H9 (cell line): Measurements from ENCODE around the gene FKBP8. TPM values are rescaled to one million over a fixed set of nuclear protein-coding genes. Genes with fewer than 3 reads are reported as not detected.

Experiments used
- DNase-seq: peaks from one replicate; pipeline ENCODE4 v3.0.0-alpha.2; 2017
- H2AFZ ChIP-seq: one replicate; pipeline ENCODE4 v1.6.1; 2013; ENCODE audit warnings: mild to moderate bottlenecking, low read length, control low read depth, moderate library complexity
- H2AK5ac ChIP-seq: 2 replicates; pipeline ENCODE4 v1.6.1; 2013; ENCODE audit warnings: low read length, control low read depth, mixed read lengths; ENCODE audit not compliant: insufficient read length
- H2BK120ac ChIP-seq: one replicate; pipeline ENCODE4 v1.6.1; 2013; ENCODE audit warnings: low read depth, mild to moderate bottlenecking, low read length, control low read depth, inconsistent platforms; ENCODE audit not compliant: poor library complexity, severe bottlenecking
- H2BK12ac ChIP-seq: 2 replicates; pipeline ENCODE4 v1.6.1; 2013; ENCODE audit warnings: low read length, control low read depth, mixed read lengths, low read depth; ENCODE audit not compliant: insufficient read length
- H2BK15ac ChIP-seq: 2 replicates; pipeline ENCODE4 v1.6.1; 2013; ENCODE audit warnings: low read depth, low read length, control low read depth
- H2BK20ac ChIP-seq: one replicate; pipeline ENCODE4 v1.6.1; 2013; ENCODE audit warnings: low read depth, mild to moderate bottlenecking, low read length, control low read depth, inconsistent platforms; ENCODE audit not compliant: poor library complexity, severe bottlenecking
- H2BK5ac ChIP-seq: 2 replicates; pipeline ENCODE4 v1.6.1; 2013; ENCODE audit warnings: low read length, control low read depth, mixed read lengths; ENCODE audit not compliant: insufficient read length
- H3K14ac ChIP-seq: 2 replicates; pipeline ENCODE4 v1.6.1; 2013; ENCODE audit warnings: low read length, control low read depth; ENCODE audit not compliant: insufficient read depth
- H3K18ac ChIP-seq: 2 replicates; pipeline ENCODE4 v1.6.1; 2013; ENCODE audit warnings: low read depth, mild to moderate bottlenecking, mixed read lengths, low read length, control low read depth; ENCODE audit not compliant: insufficient read length
- H3K23ac ChIP-seq: 2 replicates; pipeline ENCODE4 v1.6.1; 2013; ENCODE audit warnings: low read length, control low read depth, mixed read lengths, low read depth; ENCODE audit not compliant: insufficient read length
- H3K23me2 ChIP-seq: 2 replicates; pipeline ENCODE4 v1.6.1; 2013; ENCODE audit warnings: low read depth, mild to moderate bottlenecking, mixed read lengths, low read length, control low read depth; ENCODE audit not compliant: insufficient read length, poor library complexity, severe bottlenecking
- H3K27ac ChIP-seq: 2 replicates; pipeline ENCODE4 v1.5.1; 2013; ENCODE audit warnings: low read length, control low read depth, mixed read lengths, low read depth; ENCODE audit not compliant: insufficient read length
- H3K27me3 ChIP-seq: 2 replicates; pipeline ENCODE4 v1.6.1; 2013; ENCODE audit warnings: low read length, control low read depth, inconsistent platforms; ENCODE audit not compliant: insufficient read depth
- H3K4ac ChIP-seq: 2 replicates; pipeline ENCODE4 v1.6.1; 2013; ENCODE audit warnings: low read depth, mild to moderate bottlenecking, control low read depth, inconsistent platforms, low read length, moderate library complexity
- H3K4me1 ChIP-seq: 2 replicates; pipeline ENCODE4 v1.6.1; 2013; ENCODE audit warnings: low read length, control low read depth, inconsistent platforms; ENCODE audit not compliant: insufficient read depth
- H3K4me2 ChIP-seq: 2 replicates; pipeline ENCODE4 v1.6.1; 2013; ENCODE audit warnings: low read length, control low read depth, mixed read lengths; ENCODE audit not compliant: insufficient read length, insufficient read depth
- H3K56ac ChIP-seq: 2 replicates; pipeline ENCODE4 v1.6.1; 2013; ENCODE audit warnings: low read depth, mild to moderate bottlenecking, mixed read lengths, low read length, control low read depth; ENCODE audit not compliant: insufficient read length
- H3K79me1 ChIP-seq: 2 replicates; pipeline ENCODE4 v1.6.1; 2013; ENCODE audit warnings: low read depth, mild to moderate bottlenecking, moderate library complexity, low read length, control low read depth, inconsistent platforms; ENCODE audit not compliant: insufficient read depth, poor library complexity, severe bottlenecking
- H3K79me2 ChIP-seq: 2 replicates; pipeline ENCODE4 v1.6.1; 2013; ENCODE audit warnings: low read length, control low read depth, inconsistent platforms; ENCODE audit not compliant: insufficient read depth
- H3K9ac ChIP-seq: 2 replicates; pipeline ENCODE4 v1.6.1; 2013; ENCODE audit warnings: low read length, control low read depth, mixed read lengths; ENCODE audit not compliant: insufficient read length; ENCODE audit errors: extremely low read depth
- H3K9me3 ChIP-seq: one replicate; pipeline ENCODE4 v1.6.1; 2013; ENCODE audit warnings: low read depth, low read length, inconsistent platforms; ENCODE audit not compliant: control insufficient read depth
- H3T11ph ChIP-seq: one replicate; pipeline ENCODE4 v1.6.1; 2013; ENCODE audit warnings: mild to moderate bottlenecking, low read length, control low read depth, inconsistent platforms
- H4K20me1 ChIP-seq: one replicate; pipeline ENCODE4 v1.6.1; 2013; ENCODE audit not compliant: control insufficient read depth, insufficient read length, insufficient read depth
- H4K5ac ChIP-seq: 2 replicates; pipeline ENCODE4 v1.6.1; 2013; ENCODE audit warnings: low read depth, mild to moderate bottlenecking, mixed read lengths, low read length, control low read depth; ENCODE audit not compliant: insufficient read length
- H4K8ac ChIP-seq: replicated peaks from 2 replicates; pipeline ENCODE4 v1.6.1; 2013; ENCODE audit warnings: low read length, control low read depth, mixed read lengths, low read depth; ENCODE audit not compliant: insufficient read length
- H4K91ac ChIP-seq: 2 replicates; pipeline ENCODE4 v1.6.1; 2013; ENCODE audit warnings: low read depth, mild to moderate bottlenecking, moderate library complexity, mixed read lengths, low read length, control low read depth; ENCODE audit not compliant: insufficient read length
- H3K27ac Mint-ChIP-seq, 3 experiments: 2 replicates in 2 of 3; 3 replicates in 1 of 3; pipeline ENCODE4 v1.8.0; 2020 to 2021; ENCODE audit warnings: mixed read lengths in 3 of 3, mild to moderate bottlenecking in 1 of 3, moderate library complexity in 1 of 3
- H3K27me3 Mint-ChIP-seq: 2 replicates; pipeline ENCODE4 v1.8.0; 2021; ENCODE audit warnings: low read depth, mild to moderate bottlenecking, moderate library complexity, mixed read lengths
- H3K36me3 Mint-ChIP-seq, 3 experiments: 2 replicates in 2 of 3; 3 replicates in 1 of 3; pipeline ENCODE4 v1.8.0; 2020 to 2021; ENCODE audit warnings: low read depth in 3 of 3, mixed read lengths in 3 of 3; ENCODE audit not compliant: insufficient read depth in 1 of 3
- H3K4me1 Mint-ChIP-seq, 2 experiments: 2 replicates each; pipeline ENCODE4 v1.8.0; 2020; ENCODE audit warnings: mixed read lengths in 2 of 2
- H3K4me3 Mint-ChIP-seq, 2 experiments: 2 replicates in 1 of 2; 3 replicates in 1 of 2; pipeline ENCODE4 v1.8.0; 2020 to 2021; ENCODE audit warnings: mild to moderate bottlenecking in 2 of 2, mixed read lengths in 2 of 2, moderate library complexity in 1 of 2
- H3K9me3 Mint-ChIP-seq, 2 experiments: 2 replicates in 1 of 2; 3 replicates in 1 of 2; pipeline ENCODE4 v1.8.0; 2020; ENCODE audit warnings: mild to moderate bottlenecking in 2 of 2, mixed read lengths in 2 of 2, moderate library complexity in 1 of 2
- WGBS: extraction: QIAGEN DNeasy Blood & Tissue Kit; methylation state at CpG from one replicate; pipeline ENCODE4 v1.1.7; 2013; ENCODE audit warnings: missing lambda C conversion rate, low lambda C conversion rate, mixed read lengths; ENCODE audit not compliant: insufficient read length; ENCODE audit errors: extremely low coverage; 5-methylcytosine and 5-hydroxymethylcytosine counted together
- total RNA-seq: library from RNA; stranded (reverse); gene quantifications from 2 replicates; pipeline ENCODE4 v1.2.1, GENCODE V29; 2021
- TF ChIP-seq, protein P1 (sequence below): fragments of 200-600 bp; sonication (generic); conservative IDR thresholded peaks from 3 replicates; pipeline ENCODE4 v1.8.0; 2021; ENCODE audit warnings: antibody characterized with exemption, mild to moderate bottlenecking

The FKBP8 gene
- total RNA-seq, 1 experiment from 2014 or later: 308 TPM

DNA sequence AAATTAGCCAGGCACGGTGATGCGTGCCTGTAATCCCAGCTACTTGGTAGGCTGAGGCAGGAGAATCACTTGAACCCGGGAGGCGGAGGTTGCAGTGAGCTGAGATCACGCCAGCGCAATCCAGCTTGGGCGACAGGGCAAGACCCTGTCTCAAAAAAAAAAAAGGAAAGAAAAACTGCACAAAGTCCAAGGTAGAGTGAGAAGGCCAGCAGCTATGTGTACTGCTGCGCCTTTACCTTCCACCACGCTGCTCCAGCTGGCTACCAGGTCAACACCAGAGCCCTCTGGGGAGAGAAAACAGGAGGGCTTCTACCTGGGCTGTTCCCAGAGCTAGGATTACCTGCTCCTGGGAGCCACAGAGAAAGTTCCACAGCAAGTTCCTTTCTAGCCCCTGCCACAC is 24.7 kb downstream of the FKBP8 start:
- Histone ChIP-seq H2BK120ac (no peak overlapping the region), H2BK5ac (no peak overlapping the region), H3K79me2 (peaks cover 14% of the 10 kb centered on the region), H3K4me2 (no peak overlapping the region), H3T11ph (no peak overlapping the region), H3K14ac (no peak overlapping the region), H2BK15ac (no peak overlapping the region), H2AFZ (no peak overlapping the region), H3K4ac (no peak overlapping the region), H3K79me1 (peaks cover 4% of the 10 kb centered on the region), H3K9ac (no peak overlapping the region), H4K5ac (no peak overlapping the region), H3K18ac (no peak overlapping the region), H2BK12ac (no peak overlapping the region), H3K4me1 (peaks cover 3% of the 10 kb centered on the region; the same call in 1 of the 2 replicates), H3K9me3 (no peaks in the 10 kb centered on the region), H3K56ac (no peak overlapping the region), H2BK20ac (no peak overlapping the region), H4K91ac (peak overlapping the region; percentile 14), H3K27ac (no peak overlapping the region), H3K23ac (no peak overlapping the region), H3K23me2 (peaks cover 12% of the 10 kb centered on the region), H3K27me3 (no peaks in the 10 kb centered on the region), H4K8ac (no peak overlapping the region), H2AK5ac (no peak overlapping the region), H4K20me1 (no peaks in the 10 kb centered on the region)
- no peaks in the 10 kb centered on the region for H3K27me3 Mint-ChIP-seq
- TF ChIP-seq, protein P1, sequence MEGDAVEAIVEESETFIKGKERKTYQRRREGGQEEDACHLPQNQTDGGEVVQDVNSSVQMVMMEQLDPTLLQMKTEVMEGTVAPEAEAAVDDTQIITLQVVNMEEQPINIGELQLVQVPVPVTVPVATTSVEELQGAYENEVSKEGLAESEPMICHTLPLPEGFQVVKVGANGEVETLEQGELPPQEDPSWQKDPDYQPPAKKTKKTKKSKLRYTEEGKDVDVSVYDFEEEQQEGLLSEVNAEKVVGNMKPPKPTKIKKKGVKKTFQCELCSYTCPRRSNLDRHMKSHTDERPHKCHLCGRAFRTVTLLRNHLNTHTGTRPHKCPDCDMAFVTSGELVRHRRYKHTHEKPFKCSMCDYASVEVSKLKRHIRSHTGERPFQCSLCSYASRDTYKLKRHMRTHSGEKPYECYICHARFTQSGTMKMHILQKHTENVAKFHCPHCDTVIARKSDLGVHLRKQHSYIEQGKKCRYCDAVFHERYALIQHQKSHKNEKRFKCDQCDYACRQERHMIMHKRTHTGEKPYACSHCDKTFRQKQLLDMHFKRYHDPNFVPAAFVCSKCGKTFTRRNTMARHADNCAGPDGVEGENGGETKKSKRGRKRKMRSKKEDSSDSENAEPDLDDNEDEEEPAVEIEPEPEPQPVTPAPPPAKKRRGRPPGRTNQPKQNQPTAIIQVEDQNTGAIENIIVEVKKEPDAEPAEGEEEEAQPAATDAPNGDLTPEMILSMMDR: no peak
- H3K36me3 Mint-ChIP-seq: no peaks in the 10 kb centered on the region
- H3K4me1 Mint-ChIP-seq: peaks cover 27 to 31% of the 10 kb centered on the region in 2 experiments
- no peaks in the 10 kb centered on the region for H3K9me3 Mint-ChIP-seq
- no peak for DNase-seq
- no CpG with 5 or more reads among the region's 9 CpGs for WGBS
- H3K27ac Mint-ChIP-seq: no peak overlapping the region
- H3K4me3 Mint-ChIP-seq: no peak overlapping the region
